C1 segment of cervical spinal cord (tissue), 14 donors: ENCODE data around the gene SCN4B.
"Not testable (repeated sequence)": the region's sequence is repeated elsewhere in the genome, so short reads cannot be mapped to it uniquely, and the experiment has no call there.

Source experiments
- DNase-seq, 14 donors: peaks; one replicate each; lab custom pipeline; 2025; lab: John Stamatoyannopoulos, UW

The SCN4B gene, protein sequence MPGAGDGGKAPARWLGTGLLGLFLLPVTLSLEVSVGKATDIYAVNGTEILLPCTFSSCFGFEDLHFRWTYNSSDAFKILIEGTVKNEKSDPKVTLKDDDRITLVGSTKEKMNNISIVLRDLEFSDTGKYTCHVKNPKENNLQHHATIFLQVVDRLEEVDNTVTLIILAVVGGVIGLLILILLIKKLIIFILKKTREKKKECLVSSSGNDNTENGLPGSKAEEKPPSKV

DNA sequence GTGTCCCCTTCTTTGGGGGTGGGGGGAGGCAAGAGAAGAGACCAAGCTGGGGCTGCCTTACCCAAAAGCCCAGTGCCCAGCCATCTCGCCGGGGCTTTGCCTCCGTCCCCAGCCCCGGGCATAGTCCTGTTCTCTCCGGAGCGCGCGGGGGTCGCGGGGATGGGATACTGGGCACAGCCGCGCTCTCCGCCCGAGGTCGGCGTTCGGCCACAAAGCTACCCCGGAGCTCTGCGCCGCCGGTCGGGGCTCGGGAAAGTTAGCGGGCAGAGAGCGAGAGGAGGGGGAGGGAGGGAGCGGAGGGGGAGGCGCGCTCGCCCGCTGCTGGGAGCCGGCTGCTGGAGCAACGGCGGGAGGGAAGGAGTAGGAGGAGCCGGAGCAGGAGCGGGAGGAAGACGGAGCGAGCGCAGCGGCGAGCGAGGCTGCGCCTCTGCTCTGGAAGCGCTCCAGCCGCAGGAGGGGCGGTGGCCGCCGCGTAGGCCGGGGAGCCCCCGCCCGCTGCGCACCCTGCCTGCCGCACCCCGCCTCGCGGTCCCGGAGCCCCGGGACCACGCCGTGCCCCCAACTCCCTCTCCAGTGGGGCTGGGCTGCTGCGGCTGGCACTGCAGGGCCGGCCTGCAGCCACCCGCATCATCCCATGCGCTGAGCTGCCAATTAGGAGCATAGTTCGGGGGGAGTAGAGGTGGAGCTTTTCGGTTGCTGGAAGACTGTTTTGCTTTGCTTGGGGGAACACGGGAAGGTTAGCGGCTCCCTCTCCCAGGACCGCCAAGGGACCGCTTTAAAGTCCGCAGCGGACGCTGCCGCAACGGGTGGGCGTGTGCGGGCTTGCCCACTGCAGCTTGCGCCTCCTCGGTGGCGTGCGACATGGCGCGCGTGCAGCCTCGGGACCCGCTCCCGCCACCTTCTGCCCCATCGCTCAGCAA is at the start of gene SCN4B:
Gene SCN4B, minus strand, starts transcription at position 272 of the 920 bp plus-strand sequence. Its CDS starts 150 bp downstream, at position 122.
- DNase-seq: peak in 7 of 14 donors; percentile 15 to 75 (median 32)

- DNase-seq: no peak
These were observed 49.3 kb upstream of the SCN4B start for GRCh38 chr11:118201966-118202365.

- no peak for DNase-seq
These were observed 48.5 kb upstream of the SCN4B start for GRCh38 chr11:118200901-118201680.

DNA sequence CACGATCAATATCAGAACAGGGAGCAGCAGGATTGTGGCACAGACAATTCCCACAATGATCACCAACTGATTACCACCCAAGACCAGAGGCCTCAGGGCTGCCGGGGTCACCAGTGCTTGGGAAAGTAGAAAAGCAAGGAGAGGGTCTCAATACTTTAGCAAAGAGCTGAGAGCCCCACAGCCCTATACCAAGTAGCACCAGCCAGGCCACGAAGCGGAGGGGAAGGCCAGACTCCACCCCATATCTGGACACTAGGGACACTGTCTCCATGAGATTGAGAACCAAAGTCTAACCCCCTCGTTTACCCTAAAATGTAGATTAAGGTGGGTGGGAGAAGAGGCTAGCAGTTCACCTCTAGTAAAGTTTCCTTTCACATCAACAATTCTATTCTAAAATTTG is 47.9 kb upstream of the SCN4B start:
- DNase-seq: no peak

DNA sequence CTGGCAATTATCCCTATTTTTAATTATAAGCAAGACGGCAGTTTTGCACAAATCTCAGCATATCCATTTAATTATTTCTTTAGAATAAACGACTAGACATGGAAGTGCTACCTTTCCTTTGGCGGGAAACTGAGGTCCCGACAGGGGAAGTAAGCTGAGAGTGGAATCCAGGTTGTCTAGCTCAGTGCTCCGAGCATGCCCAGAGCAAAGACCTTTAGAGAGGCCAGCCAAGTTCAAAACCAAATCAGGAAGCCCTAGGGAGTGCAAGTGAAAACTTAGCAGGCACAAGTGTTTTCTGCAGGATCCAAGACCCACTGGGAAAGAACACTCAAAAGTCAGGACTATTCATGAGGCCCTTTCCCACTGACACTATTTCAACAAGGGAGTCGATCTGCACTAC is 46.5 kb upstream of the SCN4B start:
- no peak for DNase-seq

DNA sequence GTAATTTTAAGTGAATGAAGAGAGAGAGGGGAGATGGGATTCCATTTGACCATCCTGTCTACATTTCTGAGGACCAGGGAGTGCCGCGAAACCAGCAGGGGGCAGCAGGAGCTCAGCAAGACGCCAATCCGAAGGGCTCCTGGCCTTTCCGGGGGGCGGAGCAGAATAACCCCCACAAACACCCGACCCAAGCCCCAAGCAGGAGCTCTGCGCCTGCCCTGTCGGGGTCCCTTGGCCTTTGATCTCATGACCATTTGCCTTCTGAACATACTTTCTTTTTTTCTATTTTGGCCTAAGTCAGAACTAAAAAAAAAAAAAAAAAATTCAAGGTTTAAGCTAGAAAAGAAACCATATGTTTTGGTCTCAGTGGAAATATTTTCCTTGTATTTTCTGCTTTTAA is 45.7 kb upstream of the SCN4B start:
- DNase-seq: peak in 11 of 14 donors; percentile 11 to 74 (median 36)

DNA sequence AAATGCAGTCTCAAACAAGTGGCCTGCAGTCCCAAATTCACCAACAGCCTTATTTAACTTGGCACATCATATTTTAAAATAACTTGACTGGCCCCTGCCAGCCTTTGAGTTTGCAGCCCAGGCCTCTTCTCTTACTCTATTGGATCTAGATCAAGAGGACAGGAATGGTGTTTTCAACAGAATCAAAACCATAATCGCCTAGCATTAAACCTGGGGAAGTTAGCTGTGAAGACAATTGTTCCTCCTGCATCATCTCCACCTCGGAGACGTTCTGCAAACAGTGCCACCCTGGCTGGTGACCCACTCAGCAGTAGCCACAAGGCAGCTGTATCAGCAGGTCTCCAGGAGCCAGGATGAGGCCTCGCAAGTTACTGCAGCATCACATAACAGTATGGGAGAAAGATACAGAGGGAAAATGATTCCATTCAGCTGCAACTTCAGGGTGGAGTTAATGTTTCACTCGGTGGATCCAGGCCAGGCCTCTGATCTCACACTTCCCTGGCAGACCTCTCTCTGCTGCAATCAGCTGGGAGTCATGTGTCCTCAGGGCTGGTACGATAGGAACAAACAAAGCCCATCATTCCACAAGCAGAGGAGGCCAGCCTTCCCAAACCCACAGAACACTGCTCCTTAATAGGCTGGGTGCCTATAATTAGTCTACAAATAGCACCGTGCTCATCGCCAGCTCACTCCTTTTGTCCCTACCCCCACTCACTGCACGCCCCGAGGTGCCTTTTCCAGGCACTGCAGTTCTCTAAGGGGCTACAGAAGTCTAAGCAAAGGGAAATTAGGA is 42.4 kb upstream of the SCN4B start:
- peak in 12 of 14 donors; percentile 22 to 72 (median 50) for DNase-seq

DNA sequence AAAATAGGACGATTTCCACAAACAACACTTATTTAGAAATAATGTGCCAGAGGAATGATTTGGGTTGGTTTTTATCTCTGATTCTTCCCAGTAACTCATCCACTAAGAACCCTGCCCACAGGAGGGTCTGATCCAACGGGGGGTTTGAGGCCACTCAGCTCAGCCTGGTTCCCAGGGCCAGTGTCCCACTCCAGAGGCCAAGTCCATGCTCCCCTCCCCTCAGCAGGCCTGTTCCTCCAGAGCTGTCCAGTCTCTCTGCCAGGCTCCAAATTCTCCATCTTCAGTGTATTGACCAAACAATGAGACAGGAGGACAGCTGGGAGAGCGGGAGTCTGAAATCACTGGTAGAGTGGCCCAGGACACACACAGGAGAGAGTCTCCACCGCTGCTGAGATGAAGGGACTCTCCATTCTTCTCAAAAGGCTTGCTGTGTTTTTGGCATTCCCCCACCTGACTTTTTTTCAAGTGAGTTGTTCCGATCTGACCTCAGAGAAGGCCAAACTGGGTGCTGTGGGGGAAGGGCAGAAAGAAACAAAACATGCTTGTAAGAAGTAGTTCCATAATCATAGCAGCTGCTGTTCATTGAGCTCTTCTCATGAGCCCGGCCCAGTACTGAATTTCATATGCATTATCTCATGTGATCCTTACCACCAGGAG is 41.4 kb upstream of the SCN4B start:
- DNase-seq: peak in 1 of 14 donors; percentile 28

GRCh38 chr11:118192817-118193216 is 40.2 kb upstream of the SCN4B start:
- DNase-seq: not testable (repeated sequence)

GRCh38 chr11:118190942-118191506 is 38.4 kb upstream of the SCN4B start:
- not testable (repeated sequence) for DNase-seq

- DNase-seq: no peak
These were observed 33.9 kb upstream of the SCN4B start for GRCh38 chr11:118186346-118187107.

DNA sequence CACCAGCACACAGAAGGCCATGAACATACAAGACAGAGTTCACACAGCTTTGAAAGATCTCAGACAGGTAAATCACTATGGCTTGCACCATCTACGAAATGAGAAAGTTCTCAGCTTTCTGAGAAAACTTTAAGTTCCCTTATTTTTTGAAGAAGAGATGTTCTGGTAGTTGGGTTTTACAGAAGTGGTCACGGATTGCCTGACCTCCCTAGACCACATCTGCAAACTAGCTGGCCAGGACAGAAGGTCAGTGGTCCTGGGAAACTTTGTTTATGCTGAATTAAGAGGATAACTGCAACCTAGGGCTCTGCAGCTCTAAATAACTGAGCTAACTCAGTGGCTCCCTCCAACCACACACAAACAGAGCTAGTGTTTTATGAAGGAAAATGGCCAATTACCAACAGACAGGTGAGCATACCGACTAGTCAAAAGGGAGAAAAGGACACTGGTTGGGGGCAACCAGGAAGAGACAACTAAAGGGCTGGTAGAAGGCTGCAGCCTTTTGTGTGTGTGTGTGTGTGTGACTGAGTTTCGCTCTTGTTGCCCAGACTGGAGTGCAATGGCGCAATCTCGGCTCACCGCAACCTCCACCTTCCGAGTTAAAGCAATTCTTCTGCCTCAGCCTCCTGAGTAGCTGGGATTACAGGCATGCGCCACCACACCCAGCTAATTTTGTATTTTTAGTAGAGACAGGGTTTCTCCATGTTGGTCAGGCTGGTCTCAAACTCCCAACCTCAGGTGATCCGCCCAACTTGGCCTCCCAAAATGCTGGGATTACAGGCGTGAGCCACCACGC is 32.4 kb upstream of the SCN4B start:
- DNase-seq: no peak

DNA sequence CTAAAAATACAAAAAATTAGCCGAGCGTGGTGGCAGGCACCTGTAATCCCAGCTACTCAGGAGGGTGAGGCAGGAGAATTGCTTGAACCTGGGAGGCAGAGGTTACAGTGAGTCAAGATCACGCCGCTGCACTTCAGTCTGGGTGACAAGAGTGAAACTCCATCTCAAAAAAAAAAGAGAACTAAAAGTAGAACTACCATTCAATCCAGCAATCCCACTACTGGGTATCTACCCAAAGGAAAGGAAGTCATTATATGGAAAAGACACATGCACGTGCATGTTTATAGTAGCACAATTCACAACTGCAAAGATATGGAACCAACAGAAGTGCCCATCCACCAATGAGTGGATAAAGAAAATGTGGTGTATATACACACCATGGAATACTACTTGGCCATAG is 31.1 kb upstream of the SCN4B start:
- DNase-seq: not testable (repeated sequence)

GRCh38 chr11:118180300-118180703 is 27.7 kb upstream of the SCN4B start:
- DNase-seq: peak in 13 of 14 donors; percentile 43 to 96 (median 80)

GRCh38 chr11:118176778-118177134 is 24.1 kb upstream of the SCN4B start:
- no peak for DNase-seq

- DNase-seq: peak in 5 of 14 donors; percentile 32 to 83 (median 42)
These were observed 23.6 kb upstream of the SCN4B start, which contains the start of gene SCN2B for GRCh38 chr11:118175993-118176777. SCN2B (minus strand) TSS chr11:118176639; CDS start chr11:118176431, 208 bp downstream.
